Inflammatory macrophage treated with lipopolysaccharide for 4 hours (primary cell): Measurements from ENCODE around the gene APBA3.

ENCODE experiments used
- DNase-seq: peaks from one replicate; pipeline ENCODE4 v3.0.0-alpha.2; 2020

The APBA3 gene

DNA sequence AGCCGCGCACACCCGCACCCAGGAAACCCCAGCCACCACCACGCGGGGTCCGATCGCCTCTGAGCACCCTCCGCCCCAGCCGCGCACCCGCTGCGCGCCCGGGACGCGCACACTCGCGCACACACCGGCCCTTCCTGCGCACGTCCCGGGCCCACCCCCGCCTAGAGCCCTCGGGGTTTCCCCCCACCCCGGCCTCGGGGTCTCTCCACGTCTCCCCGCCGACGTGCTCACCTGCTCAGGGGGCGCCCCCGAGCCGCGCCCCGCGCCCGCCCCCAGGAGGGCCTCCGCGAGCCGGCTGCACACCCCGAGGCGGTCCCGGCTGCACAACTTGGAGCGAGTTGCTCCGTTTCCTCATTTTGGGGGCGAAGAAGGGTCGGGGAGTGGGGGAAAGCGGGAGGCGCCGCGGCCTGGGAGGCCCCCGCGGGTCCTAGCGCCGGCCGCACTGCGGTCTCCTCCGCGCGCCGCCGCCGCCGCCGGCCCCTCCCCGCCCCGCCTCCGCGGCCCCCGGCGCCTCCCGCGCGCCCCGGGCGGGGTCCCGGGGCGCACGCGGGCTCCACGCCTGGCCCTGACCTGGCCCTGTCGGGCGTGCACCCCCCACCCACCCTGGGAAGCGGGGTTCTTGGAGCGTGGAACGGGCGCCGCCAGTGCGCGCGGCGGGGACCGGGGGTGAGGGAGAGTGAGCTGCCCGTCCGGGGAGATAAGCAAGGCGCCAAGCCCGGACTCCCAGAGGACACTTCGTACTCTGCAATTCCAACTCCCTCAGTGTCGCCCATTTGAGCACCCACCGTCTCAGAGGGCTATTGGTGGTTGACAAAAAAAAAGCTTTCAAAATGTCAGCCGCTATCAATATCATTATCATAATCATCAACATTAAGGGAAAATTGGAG, 24.7 kb upstream of the APBA3 start, which contains the start of gene MATK:
Gene MATK, minus strand, starts transcription at position 444 of the 887 bp plus-strand sequence. CDS start 1,246 bp downstream, outside the sequence.
- peak; percentile 34 for DNase-seq

DNA sequence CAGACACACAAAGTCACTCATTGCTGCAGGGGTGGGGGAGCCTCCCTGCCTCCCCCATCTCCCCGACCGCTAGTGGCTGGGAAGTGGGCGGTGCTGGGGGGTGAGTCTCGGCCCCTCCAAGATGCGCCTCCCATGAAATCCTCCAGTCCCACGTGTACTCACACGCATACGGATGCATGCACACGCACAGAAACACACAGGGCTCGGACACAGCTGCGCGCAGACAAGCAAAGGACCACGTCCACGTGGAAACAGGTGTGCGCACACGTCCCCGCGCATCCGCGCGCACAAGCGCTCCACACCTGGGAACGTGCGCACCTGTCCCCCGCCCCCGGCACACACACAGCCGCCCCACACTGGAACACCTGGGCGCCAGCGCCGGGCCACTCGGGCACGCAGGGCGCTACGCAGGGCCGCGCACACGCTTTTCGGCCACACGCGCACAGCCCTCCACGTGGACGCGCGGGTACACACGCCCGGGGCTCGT, 24.0 kb upstream of the APBA3 start:
- DNase-seq: no peak

DNA sequence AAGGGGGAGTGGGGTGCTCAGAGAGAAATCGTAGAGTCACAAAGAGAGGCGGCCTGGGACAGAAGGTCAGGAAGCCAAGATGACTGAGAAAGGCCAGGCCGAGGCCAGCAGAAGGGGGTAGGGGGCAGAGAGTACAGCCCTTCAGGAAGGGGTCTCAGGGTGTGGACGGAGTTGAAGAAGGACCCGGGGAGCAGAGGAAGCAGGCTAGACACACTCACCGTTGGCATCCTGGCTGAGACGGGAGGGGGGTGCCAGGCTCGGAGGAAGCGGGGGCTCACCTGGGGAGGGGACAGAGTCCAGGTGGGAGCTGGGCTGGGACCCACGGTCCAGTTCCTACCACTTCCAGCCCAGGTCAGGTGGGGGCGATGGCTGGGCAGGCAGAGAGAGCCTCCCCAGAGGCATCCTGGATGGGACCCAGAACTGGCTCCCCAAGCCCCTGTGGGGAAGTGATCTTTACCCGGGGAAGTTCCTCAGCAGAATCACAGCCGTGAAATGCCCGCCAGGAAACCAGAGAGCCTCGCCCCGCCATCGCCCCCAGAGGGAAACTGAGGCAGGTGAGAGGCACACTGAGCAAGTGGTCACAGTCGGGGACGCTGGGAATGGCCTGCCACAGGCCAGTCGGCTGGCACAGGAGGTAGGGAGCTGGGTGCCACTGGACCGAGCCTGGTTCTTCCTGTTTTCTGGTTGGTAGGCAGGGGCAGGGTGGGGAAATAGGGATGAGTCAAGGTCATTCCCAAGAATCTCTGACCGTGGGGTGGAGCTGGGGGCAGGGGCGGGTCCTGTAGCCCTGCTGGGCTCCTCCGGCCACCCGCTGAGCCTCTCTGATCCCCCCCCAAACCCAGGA, 23.3 kb upstream of the APBA3 start:
- DNase-seq: peak; percentile 83

DNA sequence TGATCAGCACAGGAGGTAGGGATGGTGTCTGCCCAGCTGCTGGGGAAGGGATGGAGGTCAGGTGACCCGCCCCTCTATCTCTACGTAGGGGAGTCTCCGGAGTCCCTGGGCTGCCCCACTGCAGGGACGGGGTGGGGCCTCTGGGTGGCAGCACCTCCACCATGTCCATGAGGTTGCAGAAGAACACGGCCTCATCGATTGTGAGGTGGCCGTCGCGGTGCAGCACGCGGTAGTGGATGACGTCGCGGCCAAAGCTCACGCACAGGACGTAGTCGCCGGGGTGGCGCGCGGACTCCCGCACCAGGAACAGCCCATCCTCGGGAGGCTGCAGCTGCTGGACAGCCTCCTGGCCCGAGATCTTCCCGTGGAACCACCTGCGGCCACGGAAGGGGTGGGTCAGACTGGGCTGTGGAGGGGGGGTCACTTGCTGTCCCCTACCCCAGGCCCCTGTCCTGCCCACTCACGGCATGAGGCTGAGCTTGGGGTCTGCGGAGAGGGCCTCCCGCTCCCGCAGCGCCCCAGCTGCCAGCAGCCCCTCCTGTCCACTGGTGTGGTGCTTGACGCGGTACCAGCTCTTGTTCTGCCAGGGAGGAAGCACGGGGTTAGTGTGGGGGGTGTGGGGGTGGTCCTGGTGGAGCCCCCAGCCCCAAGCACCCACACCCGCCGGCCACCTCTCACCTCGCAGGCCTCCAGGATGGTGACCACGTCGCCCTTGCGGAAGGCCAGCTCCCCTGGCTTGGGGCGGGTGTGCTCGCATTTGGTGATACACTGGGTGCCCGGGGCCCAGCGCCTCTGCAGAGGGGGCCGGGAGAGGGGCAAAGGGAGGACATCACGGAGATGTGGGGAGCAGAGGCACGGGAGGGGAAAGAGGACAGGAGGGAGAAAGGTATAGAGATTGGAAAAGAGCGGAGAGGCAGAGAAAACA, 22.4 kb upstream of the APBA3 start:
- DNase-seq: no peak

DNA sequence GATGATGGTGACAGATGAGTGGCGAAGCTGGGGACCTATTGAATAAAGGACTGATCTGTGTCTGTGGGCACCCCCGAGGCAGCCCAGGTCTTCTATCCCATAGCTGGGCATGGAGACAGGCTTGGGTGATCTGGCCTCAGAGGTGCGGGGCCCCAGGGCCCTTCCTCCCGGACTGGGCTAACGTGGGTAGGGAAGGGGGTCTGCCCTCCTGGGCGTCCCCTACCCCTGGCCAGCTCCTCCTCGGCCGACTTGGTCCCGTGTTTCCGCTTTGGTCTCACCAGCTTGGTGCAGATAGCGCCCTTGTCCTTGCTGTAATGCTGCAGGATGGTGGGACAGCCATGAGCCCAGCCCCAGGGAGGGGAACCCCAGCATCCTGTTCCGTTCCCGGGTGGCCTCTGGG, 21.4 kb upstream of the APBA3 start:
- DNase-seq: no peak

DNA sequence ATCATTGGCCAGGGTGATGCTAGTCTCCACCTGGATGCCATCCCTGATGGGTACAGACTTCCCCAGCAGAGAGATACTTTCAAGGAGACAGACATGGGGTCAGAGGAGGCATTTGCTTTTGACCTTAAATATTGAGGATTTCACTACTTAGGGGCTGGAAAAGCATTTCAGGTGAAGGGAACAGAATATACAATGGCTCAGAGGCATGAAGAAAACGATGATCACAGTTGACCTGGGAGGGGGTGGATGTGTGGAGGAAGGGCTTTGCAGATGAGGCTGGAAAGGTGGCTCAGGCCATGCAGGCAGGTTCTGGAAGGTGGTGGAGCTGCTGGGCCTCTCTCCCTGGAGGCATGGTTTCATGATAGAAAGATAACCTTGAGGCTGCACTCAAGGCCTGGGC, 20.8 kb upstream of the APBA3 start:
- no peak for DNase-seq

DNA sequence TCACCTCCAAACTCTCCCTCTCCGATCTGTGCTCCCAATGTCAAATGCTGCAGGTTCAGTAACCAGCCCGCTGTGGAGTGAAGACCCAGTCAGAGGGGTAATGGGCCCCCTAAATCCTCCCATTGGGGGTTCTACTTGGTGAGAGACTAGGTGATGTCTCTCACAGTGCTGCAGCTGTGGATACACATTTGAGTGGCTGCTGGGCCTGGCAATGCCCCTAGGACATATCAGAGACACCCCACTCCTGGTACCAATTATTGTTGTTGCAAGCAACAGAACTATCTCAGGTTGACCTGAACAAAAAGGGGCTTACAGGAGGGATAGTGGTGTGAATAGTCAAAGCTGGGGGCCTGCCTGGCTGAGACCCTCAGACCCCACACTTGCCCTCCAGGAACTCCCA, 20.1 kb upstream of the APBA3 start:
- no peak for DNase-seq

DNA sequence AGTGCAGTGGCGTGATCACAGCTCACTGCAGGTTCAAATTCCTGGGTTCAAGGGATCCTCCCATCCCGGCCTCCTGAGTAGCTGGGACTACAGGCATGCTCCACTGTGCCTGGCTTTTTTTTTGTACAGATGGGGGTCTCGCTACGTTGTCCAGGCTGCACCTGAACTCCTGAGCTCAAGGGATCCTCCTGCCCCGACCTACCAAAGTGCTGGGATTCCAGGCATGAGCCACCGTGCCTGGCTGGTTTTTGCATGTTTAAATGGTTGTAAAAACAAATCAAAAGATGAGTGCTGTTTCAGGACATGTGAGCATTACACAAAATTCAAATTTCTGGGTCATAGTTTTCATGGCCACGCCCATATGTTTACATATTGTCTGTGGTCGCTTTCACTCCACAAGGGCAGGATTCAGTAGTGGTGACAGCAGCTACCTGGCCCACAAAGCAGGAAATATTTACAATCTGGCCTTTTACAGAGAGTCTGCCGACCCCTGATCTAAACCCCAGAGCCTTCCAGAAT, 19.4 kb upstream of the APBA3 start:
- DNase-seq: peak; percentile 25

DNA sequence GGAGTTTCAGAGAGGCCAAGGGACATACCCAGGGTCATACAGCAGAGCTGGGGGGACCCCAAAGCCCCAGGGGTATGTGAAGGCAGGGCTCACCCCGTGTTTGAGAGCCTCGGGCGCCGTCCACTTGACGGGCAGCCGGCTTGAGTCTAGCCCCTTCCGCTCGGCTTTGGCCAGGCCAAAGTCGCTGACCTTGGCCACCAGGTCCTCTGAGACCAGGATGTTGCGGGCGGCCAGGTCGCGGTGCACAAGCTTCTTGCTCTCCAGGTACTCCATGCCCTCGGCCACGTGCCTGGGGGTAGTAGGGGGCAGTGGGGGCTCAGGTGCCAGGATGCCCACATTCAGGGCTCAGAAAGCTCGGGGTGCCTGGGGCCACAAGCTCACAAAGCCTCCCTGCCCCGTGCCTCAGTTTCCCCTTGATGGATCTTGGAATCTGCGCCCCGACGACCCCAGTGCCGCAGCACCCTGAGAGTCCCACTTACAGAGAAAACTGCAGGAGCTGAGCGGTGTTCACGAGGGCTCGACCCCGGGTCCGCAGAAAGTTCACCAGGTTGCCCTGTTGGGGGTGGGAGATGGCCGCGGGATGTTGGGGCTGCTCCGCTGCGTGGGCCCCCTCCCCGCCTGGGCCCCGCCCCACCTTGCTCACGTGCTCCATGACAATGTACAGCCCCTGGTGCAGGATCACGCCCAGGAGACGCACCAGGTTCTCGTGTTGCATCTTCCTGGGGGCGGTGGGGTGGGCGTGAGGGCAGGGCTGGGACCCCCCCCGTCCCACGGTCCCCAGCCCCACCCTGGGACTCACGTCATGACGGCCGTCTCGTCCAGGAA, 17.6 kb upstream of the APBA3 start:
- no peak for DNase-seq

DNA sequence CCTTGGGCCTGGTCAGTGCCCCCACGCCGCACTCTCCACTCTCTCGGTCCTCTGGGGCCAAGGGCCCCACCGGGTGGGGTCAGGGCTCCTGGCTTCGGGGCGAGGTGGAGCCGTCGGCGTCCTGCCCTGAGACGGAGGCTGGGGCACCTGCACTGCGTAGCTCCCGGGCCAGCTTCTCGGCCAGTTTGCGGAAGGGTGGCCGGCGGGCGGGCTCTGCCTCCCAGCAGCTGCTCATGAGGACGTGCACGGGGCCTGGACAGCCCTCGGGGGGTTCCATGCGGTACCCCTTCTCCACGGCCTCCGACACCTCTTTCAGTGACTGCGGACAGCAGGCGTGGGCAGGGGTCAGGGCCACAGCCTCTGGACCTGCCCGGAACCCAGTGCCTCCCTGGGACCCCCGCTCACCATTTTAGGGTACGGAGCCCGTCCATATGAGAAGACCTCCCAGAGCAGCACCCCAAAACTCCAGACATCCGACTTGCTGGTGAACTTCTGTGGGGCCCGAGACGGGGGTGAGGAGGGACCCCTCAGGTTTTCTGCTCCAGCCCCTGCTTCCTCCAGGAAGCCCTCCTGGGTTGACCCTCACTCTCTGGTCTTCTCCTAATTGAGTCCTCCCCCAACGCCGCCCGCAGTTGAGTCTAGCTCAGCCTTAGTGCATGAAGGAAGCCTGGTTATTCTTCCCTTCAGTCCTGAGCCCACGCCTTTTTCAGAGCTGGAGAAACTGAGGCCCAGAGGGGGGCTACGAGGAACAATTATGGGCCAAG, 16.8 kb upstream of the APBA3 start:
- DNase-seq: no peak

DNA sequence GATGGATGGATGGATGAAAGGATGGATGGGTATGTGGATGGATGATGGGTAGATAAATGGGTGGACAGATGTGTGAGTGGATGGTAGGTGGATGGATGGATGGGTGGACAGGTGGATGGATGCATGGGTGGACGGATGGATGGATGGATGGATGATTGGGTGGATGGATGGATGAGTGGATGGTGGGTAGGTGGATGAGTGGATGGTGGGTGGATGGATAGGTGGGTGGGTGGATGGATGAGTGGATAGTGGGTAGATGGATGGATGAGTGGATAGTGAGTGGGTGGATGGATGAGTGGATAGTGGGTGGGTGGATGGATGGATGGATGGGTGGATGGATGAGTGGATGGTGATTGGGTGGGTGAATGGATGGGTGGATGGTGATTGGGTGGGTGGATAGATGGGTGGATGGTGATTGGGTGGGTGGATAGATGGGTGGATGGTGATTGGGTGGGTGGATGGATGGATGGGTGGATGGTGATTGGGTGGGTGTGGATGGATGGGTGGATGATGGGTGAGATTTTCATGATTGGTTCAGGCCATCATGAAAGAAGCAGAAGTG, 15.1 kb upstream of the APBA3 start:
- no peak for DNase-seq

DNA sequence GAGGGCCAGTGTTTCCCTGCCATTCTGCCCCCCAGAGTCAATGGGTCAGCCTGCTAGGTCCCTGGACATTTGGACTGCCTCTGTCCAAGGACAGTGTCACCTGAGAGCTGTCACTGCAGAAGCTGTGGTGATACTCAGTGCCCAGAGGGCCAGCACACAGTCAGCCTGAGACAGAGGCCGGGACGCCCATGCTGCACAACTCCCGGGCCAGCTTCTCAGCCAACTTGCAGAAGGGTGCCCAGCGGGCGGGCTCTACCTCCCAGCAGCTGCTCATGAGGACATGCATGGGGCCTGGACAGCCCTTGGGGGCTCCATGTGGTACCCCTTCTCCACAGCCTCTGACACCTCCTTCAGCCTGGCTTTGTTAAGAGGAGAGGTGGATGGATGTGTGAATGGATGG, 14.3 kb upstream of the APBA3 start:
- no peak for DNase-seq

DNA sequence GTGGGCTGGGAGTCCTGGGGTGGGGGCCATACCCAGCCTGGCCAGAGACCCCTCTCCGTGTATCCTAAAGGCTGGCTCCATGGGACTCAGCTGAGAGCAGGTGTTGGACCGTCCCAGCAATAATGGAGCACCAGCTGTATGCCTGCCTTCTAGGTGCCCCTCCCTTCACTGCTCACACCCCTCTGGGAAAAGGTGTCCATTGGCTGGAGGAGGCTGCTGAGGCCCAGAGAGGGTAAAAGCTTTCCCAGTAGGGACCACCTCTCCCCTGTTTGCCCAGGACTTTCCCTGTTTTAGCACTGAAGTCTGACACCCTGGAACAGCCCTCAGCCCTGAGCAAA, 13.9 kb upstream of the APBA3 start:
- no peak for DNase-seq

DNA sequence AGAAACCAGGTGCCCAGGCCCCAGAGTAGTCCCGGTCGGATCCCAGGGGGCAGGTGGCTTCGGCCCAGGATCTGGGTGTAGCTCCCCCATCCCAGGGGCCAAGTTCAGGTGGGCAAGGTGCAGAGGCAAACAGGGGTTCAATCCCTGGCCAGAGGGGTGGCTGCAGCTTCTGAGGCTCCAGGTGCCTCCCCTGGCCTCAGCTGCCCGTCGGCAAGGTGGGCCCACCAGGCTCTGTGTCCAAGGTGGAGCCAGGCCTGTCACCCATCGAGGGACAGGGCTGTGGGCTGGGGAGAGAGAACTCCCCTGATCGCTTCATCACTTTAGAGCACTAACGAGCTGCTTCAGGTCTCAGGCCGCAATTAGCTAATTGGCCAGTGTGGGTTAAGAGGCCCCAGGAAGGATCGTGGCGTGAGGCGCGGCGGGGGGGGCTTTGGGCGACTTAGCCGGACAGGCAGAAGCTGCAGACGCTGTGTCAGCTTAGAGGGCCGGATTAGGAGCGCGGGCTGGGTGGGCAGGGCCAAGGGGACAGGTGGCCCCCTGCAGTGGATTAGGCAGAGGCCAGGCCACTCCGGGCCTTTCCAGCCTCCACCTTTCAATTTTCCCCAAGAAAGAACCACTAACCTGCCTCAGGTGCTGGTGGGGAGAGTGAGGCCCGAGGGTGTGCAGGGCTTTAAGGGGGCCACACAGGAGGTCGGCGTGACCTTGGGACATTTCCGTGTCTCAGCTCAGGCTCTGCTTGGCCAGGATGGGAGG, 13.3 kb upstream of the APBA3 start:
- no peak for DNase-seq

DNA sequence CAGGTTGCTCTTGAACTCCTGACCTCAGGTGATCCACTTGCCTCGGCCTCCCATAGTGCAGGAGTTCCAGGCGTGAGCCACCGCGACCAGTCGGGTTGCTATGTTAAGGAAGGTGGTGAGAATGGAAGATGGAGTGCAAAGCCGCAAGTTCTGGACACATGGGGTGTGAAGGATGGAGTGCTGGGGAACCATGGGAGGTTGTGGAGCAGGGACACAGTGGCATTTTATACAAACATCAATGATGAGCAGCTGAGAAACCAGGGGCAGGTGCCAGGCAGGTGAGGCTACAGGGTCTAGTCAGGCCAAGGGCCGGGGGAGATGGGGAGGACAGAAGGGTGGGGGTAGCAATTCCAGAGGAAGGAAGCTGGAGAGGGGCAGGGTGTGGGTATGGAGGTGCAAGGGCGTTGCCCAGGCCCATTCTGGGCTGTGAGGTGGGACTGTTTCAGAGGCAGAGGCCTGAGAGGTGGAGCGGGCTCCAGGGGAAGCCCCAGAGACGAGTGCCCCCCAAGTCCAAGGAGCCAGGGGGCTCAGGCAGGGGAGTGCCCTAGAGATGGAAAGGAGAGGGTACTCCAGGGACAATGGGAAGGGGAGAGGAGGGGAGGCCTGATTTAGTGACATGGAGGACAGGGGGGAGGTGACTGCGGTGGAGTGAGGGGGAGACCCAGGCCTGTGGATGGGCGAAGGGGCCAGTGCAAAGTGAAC, 12.5 kb upstream of the APBA3 start:
- DNase-seq: no peak

DNA sequence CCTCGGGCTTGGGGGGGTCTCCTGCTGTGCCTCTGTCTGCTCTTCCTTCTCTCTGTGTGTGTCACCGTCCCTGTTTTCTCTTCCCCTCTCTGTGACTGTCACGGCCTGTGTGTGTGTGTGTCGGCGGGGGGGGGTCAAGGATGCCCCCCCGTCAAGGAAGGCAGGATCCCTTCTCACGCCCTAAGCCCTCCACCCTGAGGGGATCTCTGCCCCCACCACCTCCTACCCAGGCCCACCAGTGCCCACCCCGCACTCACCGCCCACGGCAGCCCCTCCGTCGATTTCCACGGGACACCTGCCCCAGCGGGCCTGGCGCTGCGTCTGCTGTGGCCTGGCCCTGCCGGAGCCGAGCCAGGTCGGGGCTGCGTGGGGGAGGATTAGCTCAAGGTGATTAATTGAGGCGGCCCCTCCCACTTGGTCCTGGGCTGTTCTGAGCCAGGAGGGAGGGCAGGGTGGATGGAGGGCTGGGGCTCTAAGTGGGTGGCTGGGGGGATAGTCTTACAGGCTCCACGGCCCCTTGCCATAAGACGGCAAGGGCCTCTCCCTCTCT, 10.5 kb upstream of the APBA3 start, which contains the start of gene RAX2:
Gene RAX2, minus strand, starts transcription at position 323 of the 550 bp plus-strand sequence. CDS start 486 bp downstream, outside the sequence.
- no peak for DNase-seq

DNA sequence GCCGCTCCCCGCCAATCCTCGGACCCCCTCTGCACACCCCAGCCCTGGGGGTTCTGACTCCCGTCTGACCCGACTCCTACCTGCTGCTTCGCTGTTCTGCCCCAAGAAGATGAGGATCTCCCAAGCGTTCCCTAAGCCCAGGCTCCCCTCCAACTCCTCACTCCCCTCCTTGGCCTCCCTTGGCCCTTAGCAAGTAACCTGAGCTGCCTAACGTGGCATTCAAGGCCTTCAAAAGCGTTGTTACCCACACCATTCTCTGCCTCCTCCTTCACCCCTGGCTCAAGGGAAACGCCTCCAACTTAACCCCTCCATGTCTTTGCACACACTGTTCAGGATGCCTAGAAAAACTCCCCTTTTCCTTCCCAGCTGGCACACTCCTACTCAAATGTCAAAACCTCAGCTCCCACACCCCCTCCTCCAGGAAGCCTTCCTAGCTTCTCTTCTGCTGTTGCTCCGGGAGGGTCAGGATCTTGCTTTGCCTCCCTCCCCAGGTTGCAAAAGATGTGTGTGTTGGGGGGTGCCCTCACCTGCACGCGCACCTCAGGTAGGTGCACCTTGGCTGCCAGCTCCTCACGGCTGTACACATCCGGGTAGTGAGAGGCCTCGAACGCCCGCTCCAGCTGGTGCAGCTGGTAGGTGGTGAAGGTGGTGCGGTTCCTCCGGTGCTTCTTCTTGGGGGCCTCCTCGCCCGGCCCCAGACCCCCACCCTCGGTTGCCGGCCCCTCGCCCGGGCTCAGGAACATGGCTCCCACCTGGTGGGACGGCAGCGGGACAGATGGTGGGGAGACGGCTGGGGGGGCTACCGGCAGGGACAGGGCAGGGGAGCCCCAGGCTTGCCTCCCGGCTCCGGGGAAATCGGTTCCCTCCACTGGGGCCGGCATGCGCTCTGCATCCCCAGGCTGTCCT, 9.8 kb upstream of the APBA3 start:
- no peak for DNase-seq
